Left colon (tissue), 2 donors: ENCODE results near the gene IPO13. TPM values are rescaled to one million over a fixed set of nuclear protein-coding genes. Genes with fewer than 3 reads are reported as not detected.

Source experiments
- ATAC-seq: fragments of 200-7000 bp; cut with Tn5 transposase; one replicate; pipeline ENCODE4 v1.9.1; 2020; ENCODE audit warnings: mild to moderate bottlenecking, moderate library complexity
- DNase-seq, 2 donors: peaks; one replicate each; pipeline ENCODE4 v3.0.0-alpha.2; 2020
- intact Hi-C, 2 donors: fragments of 100-400 bp; cut with DNase I in 1 of 2; cut with micrococcal nuclease in 1 of 2; formaldehyde crosslinking; loops; one replicate each; pipeline versions ENCODE4 v1.11.2 to v1.14.0; 2022; cut with DNase I, micrococcal nuclease
- total RNA-seq, 2 donors: library from RNA; stranded (reverse); fragmentation: NEBNext Ultra II Directional; extraction: Animal tissue kit (Norgen Biotek cat#: 25700); gene quantifications; one replicate each; pipeline ENCODE4 v1.2.1, GENCODE V29; 2021
- donor health status: DM: no; HTN: no; CAD: no.
- donor health status: DM: yes; HTN: yes; CAD: no.

IPO13 gene
- total RNA-seq, 2 donors from 2014 or later, result 19.2 to 27.4 TPM

- peak; percentile 41 for ATAC-seq
- peak; percentile 65 to 69 for DNase-seq
- intact Hi-C loops, result no loop called here
Observed at GRCh38 chr1:43994794-43995790, 48.3 kb downstream of the IPO13 start.

- no peak for DNase-seq
- ATAC-seq, result no peak
Observed at GRCh38 chr1:43995984-43996732, 49.4 kb downstream of the IPO13 start.

GRCh38 chr1:43996733-43997115 lies 50.0 kb downstream of the IPO13 start:
- intact Hi-C loops, result no loop called here
- ATAC-seq, result no peak
- no peak for DNase-seq

More at GRCh38 chr1:43995984-43996732, 49.4 kb downstream of the IPO13 start:
- intact Hi-C loops, result no loop called here

- DNase-seq (peak; percentile 65 to 85), ATAC-seq (peak; percentile 71)
- intact Hi-C loops, result no loop called here
Observed at GRCh38 chr1:43997295-43997999, 50.7 kb downstream of the IPO13 start.

- intact Hi-C loops, result no loop called here
- DNase-seq (no peak), ATAC-seq (no peak)
Observed at GRCh38 chr1:43998000-43998378, 51.2 kb downstream of the IPO13 start.

GRCh38 chr1:43999455-43999854 lies 52.7 kb downstream of the IPO13 start:
- ATAC-seq, result no peak
- DNase-seq, result no peak
- intact Hi-C loops, result no loop called here

GRCh38 chr1:44000122-44000665 lies 53.4 kb downstream of the IPO13 start:
- intact Hi-C loops, result loop anchor here (5.0 kb wide), 2 partner anchors 37 to 47 kb away; no protein-coding TSS in a partner anchor

GRCh38 chr1:44002165-44002564 lies 55.4 kb downstream of the IPO13 start:
- DNase-seq (no peak), ATAC-seq (no peak)
- intact Hi-C loops, result loop anchor here (5.0 kb wide), 2 partner anchors 35 to 45 kb away; no protein-coding TSS in a partner anchor

More at GRCh38 chr1:44000122-44000665, 53.4 kb downstream of the IPO13 start:
- DNase-seq (no peak), ATAC-seq (no peak)

- DNase-seq (no peak), ATAC-seq (no peak)
- intact Hi-C loops, result loop anchor here (5.0 kb wide), 2 partner anchors 35 to 45 kb away; no protein-coding TSS in a partner anchor
Observed at GRCh38 chr1:44002606-44003157, 55.9 kb downstream of the IPO13 start.

GRCh38 chr1:44008259-44008658 lies 61.5 kb downstream of the IPO13 start:
- intact Hi-C loops, result no loop called here
- ATAC-seq (no peak), DNase-seq (no peak)

- DNase-seq (no peak), ATAC-seq (no peak)
- intact Hi-C loops, result no loop called here
Observed at GRCh38 chr1:44010935-44011471, 64.3 kb downstream of the IPO13 start.

GRCh38 chr1:44012404-44012803 lies 65.7 kb downstream of the IPO13 start:
- ATAC-seq, result peak; percentile 8
- intact Hi-C loops, result no loop called here
- DNase-seq, result peak in 1 of 2 donors; percentile 45

GRCh38 chr1:44012941-44013609 lies 66.3 kb downstream of the IPO13 start:
- intact Hi-C loops, result no loop called here
- no peak for ATAC-seq
- DNase-seq, result no peak

GRCh38 chr1:44013949-44014348 lies 67.2 kb downstream of the IPO13 start:
- ATAC-seq (no peak), DNase-seq (no peak)
- intact Hi-C loops, result no loop called here

GRCh38 chr1:44014365-44015104 lies 67.8 kb downstream of the IPO13 start:
- peak; percentile 90 for ATAC-seq
- intact Hi-C loops, result no loop called here
- peak in 1 of 2 donors; percentile 67 for DNase-seq

GRCh38 chr1:44015206-44015605 lies 68.5 kb downstream of the IPO13 start:
- intact Hi-C loops, result no loop called here
- DNase-seq (no peak), ATAC-seq (peak; percentile 37)
